NB4 (cell line): Measurements from ENCODE around the gene ABCA2.

Experiments
- CTCF ChIP-seq: IDR thresholded peaks from one replicate; pipeline ENCODE4 v1.5.1; 2012; ENCODE audit warnings: low read depth, low read length
- MAX ChIP-seq: IDR thresholded peaks from 2 replicates; pipeline ENCODE4 v1.6.1; 2011; ENCODE audit warnings: low read depth, low read length
- POLR2A ChIP-seq: IDR thresholded peaks from 2 replicates; pipeline ENCODE4 v1.6.1; 2011; ENCODE audit warnings: mild to moderate bottlenecking; ENCODE audit not compliant: insufficient read length; ENCODE audit errors: extremely low read depth

GRCh38 chr9:136995772-136996311, 32.2 kb downstream of the ABCA2 start:
- TF ChIP-seq CTCF (no peak), POLR2A (no peak), MAX (no peak)
